AG04450 (cell line): ENCODE data around the gene TUFT1. TPM values are rescaled to one million over a fixed set of nuclear protein-coding genes. Genes with fewer than 3 reads are reported as not detected.
A peak's percentile ranks its signal among the peaks of the same experiment; 100 is the strongest.
"Not testable (repeated sequence)": the region's sequence is repeated elsewhere in the genome, so short reads cannot be mapped to it uniquely, and the experiment has no call there.

Source experiments
- CTCF ChIA-PET: fragments of 300-600, 350-600 bp; formaldehyde crosslinking; extraction: SDS; loops from one replicate; lab custom pipeline; 2022; ENCODE audit warnings: antibody characterized with exemption, inconsistent platforms; lab: Charles Lee
- POLR2A ChIA-PET: fragments of 350-600 bp; formaldehyde crosslinking; extraction: SDS; loops from one replicate; lab custom pipeline; 2021; ENCODE audit warnings: antibody characterized with exemption, inconsistent platforms; lab: Yijun Ruan, JAX
- DNase-seq: peaks from one replicate; pipeline ENCODE4 v3.0.0-alpha.2; 2011; ENCODE audit warnings: low read depth, low spot score
- H3K27ac ChIP-seq: one replicate; pipeline ENCODE4 v1.5.1; 2012; ENCODE audit warnings: low read depth, low read length, control low read depth
- H3K27me3 ChIP-seq: one replicate; pipeline ENCODE4 v1.6.0; 2012; ENCODE audit warnings: low read length; ENCODE audit not compliant: control insufficient read depth, insufficient read depth
- H3K4me3 ChIP-seq: 2 replicates; pipeline ENCODE4 v1.5.1; 2011; ENCODE audit warnings: mild to moderate bottlenecking, low read depth, low read length, control low read depth
- H3K9me3 ChIP-seq: 2 replicates; pipeline ENCODE4 v1.5.1; 2012; ENCODE audit warnings: low read length; ENCODE audit not compliant: control insufficient read depth, insufficient read depth
- CTCF ChIP-seq: IDR thresholded peaks from 2 replicates; pipeline ENCODE4 v1.5.1; 2011; ENCODE audit warnings: low read depth, low read length, control low read depth, inconsistent platforms
- polyA plus RNA-seq: library from polyadenylated mRNA; depleted of rRNA; stranded (reverse); fragments of >200 nt; gene quantifications from 2 replicates; pipeline ENCODE4 v1.2.3, GENCODE V29; 2011

The TUFT1 gene
- polyA plus RNA-seq, 1 experiment: 21.9 TPM

DNA sequence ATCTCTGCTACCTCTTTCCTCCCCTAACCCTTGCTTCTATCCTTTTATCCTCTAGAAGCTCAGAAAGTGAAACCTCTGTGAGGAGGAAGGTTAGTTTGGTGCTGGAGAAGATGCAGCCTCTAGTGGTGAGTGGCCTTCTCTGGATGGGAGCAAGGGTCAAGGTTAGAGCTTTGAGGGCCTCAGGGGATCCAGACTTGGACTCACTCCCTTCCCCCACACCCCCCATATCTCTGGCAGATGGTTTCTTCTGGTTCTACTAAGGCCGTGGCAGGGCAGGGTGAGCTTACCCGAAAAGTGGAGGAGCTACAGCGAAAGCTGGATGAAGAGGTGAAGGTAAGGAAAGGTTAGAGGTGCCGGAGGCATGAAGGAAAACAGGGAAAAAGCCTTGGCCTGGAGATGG, 19.8 kb upstream of the TUFT1 start:
- peak; percentile 2; the same call in 1 of the 2 replicates for TF ChIP-seq CTCF
- no peak for DNase-seq
- ChIA-PET CTCF (interaction anchor here (1.5 to 1.7 kb wide), 3 partner anchors 10 to 76 kb away, joined by 4 read pairs; partner anchors contain the start of gene CGN), POLR2A (no interaction called here)
- H3K9me3 ChIP-seq: no peaks in the 10 kb centered on the region
- H3K4me3 ChIP-seq: no peak overlapping the region
- no peaks in the 10 kb centered on the region for H3K27me3 ChIP-seq
- H3K27ac ChIP-seq: no peak overlapping the region

- POLR2A ChIA-PET: not testable (repeated sequence)
Measured at GRCh38 chr1:151522427-151522826, 17.7 kb upstream of the TUFT1 start.

GRCh38 chr1:151523326-151523725, 16.8 kb upstream of the TUFT1 start:
- POLR2A ChIA-PET: no interaction called here
- no peak for DNase-seq
- no peak overlapping the region for H3K4me3 ChIP-seq
- TF ChIP-seq CTCF: no peak
- CTCF ChIA-PET: interaction anchor here (1.0 kb wide), 1 partner anchor 12 kb away, joined by 4 read pairs; no protein-coding TSS in a partner anchor
- no peaks in the 10 kb centered on the region for H3K27me3 ChIP-seq
- H3K9me3 ChIP-seq: no peaks in the 10 kb centered on the region
- H3K27ac ChIP-seq: no peak overlapping the region

More at GRCh38 chr1:151522427-151522826, 17.7 kb upstream of the TUFT1 start:
- H3K27me3 ChIP-seq, CTCF ChIA-PET, H3K27ac ChIP-seq, H3K4me3 ChIP-seq, DNase-seq, H3K9me3 ChIP-seq: not testable (repeated sequence)

GRCh38 chr1:151524736-151525135, 15.4 kb upstream of the TUFT1 start:
- CTCF ChIA-PET: no interaction called here
- no peak for DNase-seq
- POLR2A ChIA-PET: interaction anchor here (0.7 kb wide), 1 partner anchor 13 kb away, joined by 3 read pairs; the partner anchor contains the start of gene CGN
- no peak overlapping the region for H3K27ac ChIP-seq
- H3K9me3 ChIP-seq: no peaks in the 10 kb centered on the region
- H3K27me3 ChIP-seq: no peaks in the 10 kb centered on the region
- no peak for TF ChIP-seq CTCF
- H3K4me3 ChIP-seq: no peak overlapping the region

- no peak for DNase-seq
- Histone ChIP-seq H3K4me3 (no peak overlapping the region), H3K27ac (no peak overlapping the region), H3K9me3 (no peaks in the 10 kb centered on the region), H3K27me3 (no peaks in the 10 kb centered on the region)
- POLR2A ChIA-PET: no interaction called here
- no peak for TF ChIP-seq CTCF
- CTCF ChIA-PET: interaction anchor here (0.7 kb wide), 1 partner anchor 21 kb away, joined by 3 read pairs; no protein-coding TSS in a partner anchor
Measured at GRCh38 chr1:151526735-151527525, 13.2 kb upstream of the TUFT1 start.
